GM12865 (cell line): ENCODE results near the gene FRMD7.
"Not testable (repeated sequence)": the region's sequence is repeated elsewhere in the genome, so short reads cannot be mapped to it uniquely, and the experiment has no call there.

Experiments used
- DNase-seq: peaks from one replicate; pipeline ENCODE4 v3.0.0; 2010; ENCODE audit warnings: low read depth
- H3K4me3 ChIP-seq: 2 replicates; pipeline ENCODE4 v1.5.1; 2011; ENCODE audit warnings: mild to moderate bottlenecking, low read depth, low read length, control low read depth
- CTCF ChIP-seq: IDR thresholded peaks from 2 replicates; pipeline ENCODE4 v1.5.1; 2011; ENCODE audit warnings: low read length, control low read depth, low read depth, inconsistent platforms; ENCODE audit not compliant: insufficient read depth; ENCODE audit errors: missing control alignments

Gene FRMD7

DNA sequence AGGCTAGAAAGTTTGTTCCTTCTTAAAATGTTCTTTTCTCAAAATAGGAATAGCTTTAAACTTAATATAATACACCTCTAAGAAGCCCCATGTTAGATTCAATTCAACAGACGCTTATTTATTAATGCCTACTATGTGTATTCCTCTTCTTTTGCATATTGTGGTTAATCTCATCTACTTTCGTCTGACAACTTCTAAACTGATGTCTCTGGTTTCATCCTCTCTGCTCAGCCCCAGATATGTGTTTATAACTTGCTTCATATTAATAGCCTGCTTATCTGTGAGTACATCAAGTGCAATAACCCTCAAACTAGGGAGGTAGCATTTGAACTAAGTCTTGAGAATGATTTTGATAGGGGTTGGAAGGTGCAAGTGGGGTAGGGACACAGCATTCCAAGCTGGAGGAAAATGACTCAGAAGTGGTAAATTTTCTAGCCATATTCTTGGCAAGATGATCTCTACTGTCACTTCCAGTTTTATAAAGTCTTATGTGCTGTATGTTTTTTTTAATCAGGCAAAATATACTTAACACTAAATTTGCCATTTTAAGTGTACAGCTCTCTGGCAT is 67.8 kb downstream of the FRMD7 start:
- H3K4me3 ChIP-seq: no peak overlapping the region
- no peak for TF ChIP-seq CTCF
- peak; percentile 16 for DNase-seq

DNA sequence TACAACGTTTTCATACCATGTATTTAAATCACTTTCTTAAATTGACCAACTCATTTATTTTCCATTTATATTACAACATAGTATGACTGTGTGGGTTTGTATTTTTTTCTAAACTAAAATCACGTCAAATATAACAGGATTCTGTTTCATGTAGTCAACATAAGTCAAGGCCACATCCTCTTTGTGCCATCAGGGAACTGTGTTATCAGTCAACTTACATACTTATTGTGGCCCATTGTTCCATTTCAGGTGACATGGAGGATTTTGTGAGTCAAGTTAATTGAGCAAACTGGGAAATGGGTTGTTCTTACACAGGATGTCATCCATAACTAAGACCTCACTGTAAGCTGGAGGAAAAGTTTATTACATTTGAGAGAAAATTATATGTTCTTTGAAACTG is 68.8 kb downstream of the FRMD7 start:
- H3K4me3 ChIP-seq: no peak overlapping the region
- TF ChIP-seq CTCF: no peak
- DNase-seq: no peak

- no peak for TF ChIP-seq CTCF
- no peak overlapping the region for H3K4me3 ChIP-seq
- no peak for DNase-seq
These were observed 69.8 kb downstream of the FRMD7 start for GRCh38 chrX:132058050-132058449.

- H3K4me3 ChIP-seq, DNase-seq: not testable (repeated sequence)
These were observed 76.0 kb downstream of the FRMD7 start for GRCh38 chrX:132051778-132052177.

GRCh38 chrX:132046533-132046932 is 81.3 kb downstream of the FRMD7 start:
- no peak for TF ChIP-seq CTCF
- no peak for DNase-seq
- no peak overlapping the region for H3K4me3 ChIP-seq

GRCh38 chrX:132045456-132045855 is 82.4 kb downstream of the FRMD7 start:
- no peak for DNase-seq
- no peak overlapping the region for H3K4me3 ChIP-seq
- no peak for TF ChIP-seq CTCF

GRCh38 chrX:132044953-132045352 is 82.9 kb downstream of the FRMD7 start:
- no peak for TF ChIP-seq CTCF
- no peak overlapping the region for H3K4me3 ChIP-seq
- DNase-seq: no peak
